ENCODE results near the gene TMEM187.
"Not testable (repeated sequence)": the region's sequence is repeated elsewhere in the genome, so short reads cannot be mapped to it uniquely, and the experiment has no call there.

The TMEM187 gene

DNA sequence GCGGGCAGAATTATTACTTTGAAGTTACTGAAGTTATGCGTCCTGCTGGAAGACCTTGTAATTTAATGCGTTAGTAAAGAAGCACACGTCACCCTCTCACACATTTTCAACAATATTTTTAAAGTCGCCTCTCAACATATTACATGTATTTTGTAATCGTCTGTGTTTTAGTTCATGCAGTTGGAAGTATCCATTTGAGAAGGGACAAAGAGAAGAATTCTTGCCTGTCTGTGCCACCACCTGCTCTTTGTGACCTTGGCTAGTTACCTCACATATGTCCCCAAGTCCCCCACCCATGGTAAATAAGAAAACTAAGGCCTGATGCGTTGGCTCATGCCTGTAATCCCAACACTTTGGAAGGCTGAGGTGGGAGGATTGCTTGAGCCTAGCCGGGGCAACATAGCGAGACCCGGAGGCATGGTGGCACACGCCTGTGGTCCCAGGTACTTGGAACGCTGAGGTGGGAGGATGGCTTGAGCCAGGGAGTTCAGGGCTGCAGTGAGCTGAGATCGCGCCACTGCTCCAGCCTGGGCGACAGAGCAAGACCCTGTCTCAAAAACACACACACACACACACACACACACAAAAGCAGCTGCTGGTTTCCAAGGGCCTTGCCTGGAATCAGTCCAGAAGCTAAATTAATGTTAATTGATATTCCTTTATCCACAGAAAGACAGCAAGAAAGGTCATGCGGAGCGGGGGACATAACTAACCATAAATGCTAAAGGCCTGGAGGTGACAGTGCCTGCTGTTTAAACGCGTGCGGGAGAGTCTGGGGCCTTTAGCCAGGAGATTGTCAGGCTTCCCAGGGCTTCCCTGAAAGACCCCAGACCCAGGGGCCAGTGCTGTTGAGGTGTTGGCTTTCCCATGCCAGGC lies 811 bp downstream of the TMEM187 start:
- DNase-seq: no peak

- DNase-seq: no peak
Observed at GRCh38 chrX:153974003-153974725, 1.6 kb downstream of the TMEM187 start.

DNA sequence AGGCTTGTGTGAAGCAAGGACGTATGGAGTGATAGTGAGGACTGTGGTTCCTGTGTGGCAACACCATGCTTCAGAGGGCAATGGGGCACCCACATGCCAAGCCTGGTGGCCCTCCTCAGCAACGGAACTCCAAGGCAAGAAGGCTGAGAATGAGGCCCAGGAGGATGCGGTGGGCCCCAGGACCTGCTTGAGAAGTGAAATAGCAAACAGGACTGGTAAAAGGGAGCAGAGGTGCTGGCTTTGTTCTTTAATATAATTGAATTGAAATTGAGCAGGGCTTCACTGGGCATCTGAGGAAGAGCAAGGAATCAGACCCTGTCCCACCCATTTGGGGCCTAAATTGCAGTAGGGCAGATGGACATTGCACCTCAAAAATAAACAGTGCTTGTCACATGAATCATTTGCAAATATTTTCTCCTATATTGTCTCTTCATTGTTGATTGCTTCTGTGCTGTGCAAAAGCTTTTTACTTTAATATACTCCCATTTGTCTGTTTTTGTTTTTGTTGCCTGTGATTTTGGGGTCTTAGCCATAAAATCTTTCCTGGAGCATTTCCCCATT lies 2.3 kb downstream of the TMEM187 start:
- DNase-seq: no peak

DNA sequence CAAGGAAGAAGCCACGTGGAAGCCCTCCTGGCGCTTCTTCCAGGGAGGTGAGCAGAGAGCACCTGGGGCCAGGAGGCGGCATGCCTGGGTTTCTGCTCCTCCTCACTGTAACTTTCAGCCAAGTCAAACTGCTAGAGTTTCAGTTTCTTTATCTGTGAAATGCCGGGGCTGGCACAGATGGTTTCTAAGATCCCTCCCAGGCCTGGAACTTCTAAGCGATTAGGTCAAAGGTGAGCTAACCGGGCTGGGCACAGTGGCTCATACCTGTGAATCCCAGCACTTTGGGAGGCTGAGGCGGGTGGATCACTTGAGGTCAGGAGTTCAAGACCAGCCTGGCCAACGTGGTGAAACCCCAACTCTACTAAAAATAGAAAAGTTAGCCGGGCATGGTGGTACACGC lies 7.8 kb downstream of the TMEM187 start:
- DNase-seq: peak in 1 of 2 donors; percentile 28

GRCh38 chrX:153981231-153981630 lies 8.7 kb downstream of the TMEM187 start:
- DNase-seq: no peak

DNA sequence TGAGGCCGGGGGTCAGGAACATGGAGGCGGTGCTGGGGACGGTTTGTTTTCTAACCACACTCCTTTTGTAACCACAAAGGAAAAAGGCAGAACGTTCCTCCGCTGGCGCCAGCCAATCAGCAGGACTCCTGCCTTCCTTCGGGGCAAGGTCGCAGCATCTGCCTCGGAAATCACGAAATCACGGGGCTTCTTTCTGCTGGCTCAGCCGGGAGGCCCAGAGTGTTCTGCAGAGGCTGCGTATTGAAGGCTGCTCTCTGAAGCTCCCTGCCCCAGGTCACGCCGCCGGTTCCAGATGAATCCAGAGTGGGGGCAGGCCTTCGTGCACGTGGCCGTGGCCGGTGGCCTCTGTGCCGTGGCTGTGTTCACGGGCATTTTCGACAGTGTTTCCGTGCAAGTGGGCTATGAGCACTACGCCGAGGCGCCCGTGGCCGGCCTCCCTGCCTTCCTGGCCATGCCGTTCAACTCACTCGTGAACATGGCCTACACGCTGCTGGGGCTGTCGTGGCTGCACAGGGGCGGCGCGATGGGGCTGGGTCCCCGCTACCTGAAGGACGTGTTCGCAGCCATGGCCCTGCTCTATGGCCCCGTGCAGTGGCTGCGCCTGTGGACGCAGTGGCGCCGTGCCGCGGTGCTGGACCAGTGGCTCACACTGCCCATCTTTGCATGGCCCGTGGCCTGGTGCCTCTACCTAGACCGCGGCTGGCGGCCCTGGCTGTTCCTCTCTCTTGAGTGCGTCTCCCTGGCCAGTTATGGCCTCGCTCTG lies 9.4 kb downstream of the TMEM187 start:
- DNase-seq: peak; percentile 50 to 60

DNA sequence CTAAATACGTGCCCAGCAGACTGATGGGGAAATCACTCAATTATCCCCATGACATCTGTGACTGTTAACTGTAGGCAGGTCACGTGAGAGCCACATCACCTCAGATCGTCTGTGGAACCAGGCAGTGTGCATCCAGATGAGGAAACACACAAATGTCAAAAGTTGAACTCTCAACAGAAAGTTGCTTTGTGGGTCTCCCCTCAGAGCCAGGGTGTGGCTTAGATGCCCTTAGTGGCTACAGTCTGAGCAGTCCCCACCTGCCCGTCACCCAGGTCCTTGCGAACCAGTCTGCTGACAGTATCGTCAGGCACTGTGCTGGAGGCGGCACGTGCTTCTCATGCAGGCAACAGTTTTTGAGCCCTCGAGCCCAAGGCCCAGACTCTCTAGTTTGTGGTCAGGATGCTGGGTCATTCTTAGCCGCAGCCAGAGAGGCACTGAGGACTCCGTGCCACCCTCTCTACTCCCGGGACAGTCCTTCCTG lies 10.8 kb downstream of the TMEM187 start:
- DNase-seq: no peak

GRCh38 chrX:153984351-153985178 lies 12.0 kb downstream of the TMEM187 start:
- DNase-seq: peak in 1 of 2 donors; percentile 38

DNA sequence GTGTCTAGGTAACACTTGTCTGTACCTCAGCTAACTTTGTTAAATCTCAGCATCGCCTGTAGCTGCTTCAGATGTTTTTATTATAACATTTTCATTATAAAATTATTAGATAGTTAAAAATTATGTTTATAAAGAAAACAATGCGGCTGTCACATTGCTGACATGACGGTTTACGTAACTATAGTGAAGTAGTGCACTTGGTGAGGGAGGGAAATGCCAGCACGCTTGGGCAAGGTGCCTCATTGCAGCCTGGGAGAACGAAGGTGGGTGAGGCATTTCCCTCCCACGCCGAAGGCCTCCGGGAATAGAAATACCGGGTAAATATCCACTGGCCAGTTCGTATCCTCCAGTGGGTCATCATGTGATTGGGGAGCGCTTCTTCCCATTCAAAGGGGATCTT lies 15.9 kb downstream of the TMEM187 start:
- no peak for DNase-seq

- DNase-seq: no peak
Observed at GRCh38 chrX:153989973-153990655, 17.6 kb downstream of the TMEM187 start.

GRCh38 chrX:153991013-153991580 lies 18.5 kb downstream of the TMEM187 start:
- DNase-seq: no peak

DNA sequence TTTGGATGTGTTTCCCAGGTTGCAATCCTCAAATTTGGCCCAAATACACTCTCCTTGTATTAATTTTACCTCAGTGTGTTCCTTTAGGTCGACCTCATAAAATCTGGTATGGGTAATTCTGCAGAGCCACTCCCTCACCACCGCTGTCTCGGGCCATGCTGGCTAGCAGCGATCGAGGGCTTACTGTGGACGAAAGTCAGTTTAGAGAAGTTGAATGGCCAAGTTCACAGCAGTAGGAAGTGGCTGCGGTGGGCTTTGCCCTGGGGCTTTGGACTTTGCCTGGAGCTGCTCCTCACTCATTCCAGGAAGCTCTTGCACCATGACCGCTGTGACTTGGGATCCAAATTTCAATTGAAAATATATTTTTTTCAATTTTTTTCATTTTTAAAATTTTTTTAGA lies 19.6 kb downstream of the TMEM187 start:
- no peak for DNase-seq

- DNase-seq: no peak
Observed at GRCh38 chrX:153993079-153993478, 20.5 kb downstream of the TMEM187 start.

DNA sequence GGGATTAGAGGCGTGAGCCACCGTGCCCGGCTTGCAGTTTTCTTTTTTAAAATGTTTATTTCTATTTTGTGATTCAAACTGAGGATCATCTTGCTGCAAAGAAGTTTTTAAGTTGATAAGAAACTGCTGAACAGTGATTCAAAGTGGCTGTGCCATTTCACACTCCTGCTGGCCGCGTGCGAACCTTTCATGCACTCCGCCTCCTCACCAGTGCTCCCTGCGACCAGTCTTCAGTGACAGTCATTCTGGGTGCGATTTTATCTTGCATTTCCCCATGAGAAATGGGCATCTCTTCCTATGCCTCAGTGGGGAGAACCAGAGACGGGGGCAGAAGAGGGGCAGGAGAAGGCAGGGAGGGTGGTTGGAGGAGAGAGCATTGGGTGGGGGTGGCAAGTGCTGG lies 21.4 kb downstream of the TMEM187 start:
- DNase-seq: no peak

GRCh38 chrX:153994398-153994797 lies 21.8 kb downstream of the TMEM187 start:
- not testable (repeated sequence) for DNase-seq

- no peak for DNase-seq
Observed at GRCh38 chrX:153995504-153995903, 22.9 kb downstream of the TMEM187 start.

DNA sequence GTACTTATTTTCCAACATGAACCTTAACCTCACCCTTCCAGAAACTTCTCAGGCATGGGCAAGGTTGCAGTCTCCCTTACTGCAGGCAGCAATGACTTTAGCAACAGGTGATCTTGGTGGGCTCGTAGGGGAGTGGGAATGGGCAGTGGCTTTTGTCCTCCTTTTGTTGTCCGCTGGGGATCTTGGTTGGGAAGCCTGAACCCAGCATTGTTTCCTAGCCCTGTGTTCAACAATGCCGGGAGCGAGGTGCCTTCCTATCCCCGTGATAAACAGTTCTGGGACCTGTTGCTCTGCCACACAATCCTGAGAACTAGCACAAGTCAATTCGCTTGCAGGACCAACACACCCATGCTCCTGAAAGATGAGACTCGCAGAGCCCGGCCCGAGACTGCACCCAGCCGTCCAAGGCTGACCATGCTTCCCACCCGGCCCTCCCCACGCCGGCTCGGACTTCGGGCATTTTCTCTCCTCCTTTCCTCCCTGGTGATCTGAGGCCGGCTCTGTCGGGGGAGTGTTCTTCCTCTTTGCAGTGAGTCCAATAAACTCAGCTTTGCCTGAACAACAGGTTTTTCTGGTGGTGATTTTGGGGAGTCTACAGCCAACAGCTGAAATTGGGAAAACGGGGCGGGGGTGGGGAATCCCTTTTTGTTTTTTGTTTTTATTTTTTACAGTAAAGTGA lies 26.9 kb downstream of the TMEM187 start:
- no peak for DNase-seq

DNA sequence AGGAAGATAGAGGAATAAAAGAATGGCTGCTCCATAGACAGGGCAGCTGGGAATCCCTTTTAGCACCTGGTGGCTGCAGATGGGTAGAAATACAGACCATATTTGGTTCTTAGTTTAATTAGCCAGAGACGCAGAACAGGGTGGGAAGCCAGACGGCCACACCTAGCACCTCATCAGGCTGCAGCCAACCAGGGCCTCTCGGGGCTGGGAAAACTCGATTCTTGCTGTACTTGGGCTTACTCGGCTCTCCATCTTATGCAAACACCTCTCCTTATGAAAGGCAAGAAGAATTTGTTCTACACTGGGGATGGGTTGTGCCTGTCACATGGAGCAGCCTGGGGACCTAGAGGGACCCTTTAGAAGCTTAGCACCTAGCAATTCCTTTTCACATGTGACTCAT lies 27.5 kb downstream of the TMEM187 start:
- DNase-seq: no peak

GRCh38 chrX:154002215-154002719 lies 29.7 kb downstream of the TMEM187 start:
- peak; percentile 22 to 44 for DNase-seq

DNA sequence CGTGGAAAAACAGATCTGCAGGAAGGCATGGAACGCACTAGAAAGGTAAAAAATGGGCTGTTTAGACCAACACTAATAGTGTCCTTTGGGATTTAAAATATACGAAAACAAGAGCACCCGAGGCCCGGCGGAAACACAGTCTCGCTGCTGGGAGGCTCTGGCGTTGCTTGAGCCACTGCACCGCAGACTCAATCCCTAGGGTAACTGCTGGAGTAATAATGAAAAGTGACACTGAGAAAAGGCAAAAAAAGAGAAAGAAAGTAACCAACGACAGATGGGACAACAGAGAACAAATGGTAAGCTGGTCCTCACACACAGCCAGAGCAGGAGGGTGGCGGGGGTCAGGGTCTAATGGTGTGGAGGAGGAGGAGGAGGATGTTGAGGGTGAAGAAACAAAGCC lies 31.8 kb downstream of the TMEM187 start:
- DNase-seq: no peak

Measured in activated CD4-positive, alpha-beta T cell treated with anti-CD3 and anti-CD28 coated beads for 4 hours (primary cell).